Esophagus muscularis mucosa (tissue), 3 donors: Measurements from ENCODE around the gene C17orf114.

Source experiments
- CTCF ChIP-seq, 3 experiments: fragments of 200-600 bp in 2 of 3; fragments of 450-650 bp in 1 of 3; sonication (generic) in 2 of 3; IDR thresholded peaks; one replicate each; pipeline ENCODE4 v1.5.1; 2017 to 2019; ENCODE audit warnings: antibody characterized with exemption in 3 of 3, mild to moderate bottlenecking in 2 of 3, moderate library complexity in 1 of 3
- POLR2A ChIP-seq: fragments of 450-650 bp; IDR thresholded peaks from one replicate; pipeline ENCODE4 v1.6.1; 2017; ENCODE audit warnings: antibody characterized with exemption, moderate library complexity, mild to moderate bottlenecking, low read depth
- POLR2AphosphoS5 ChIP-seq, 2 donors: sonication (generic); formaldehyde crosslinking; IDR thresholded peaks; one replicate each; pipeline ENCODE4 v1.6.1; 2017; ENCODE audit warnings: antibody characterized with exemption in 2 of 2

DNA sequence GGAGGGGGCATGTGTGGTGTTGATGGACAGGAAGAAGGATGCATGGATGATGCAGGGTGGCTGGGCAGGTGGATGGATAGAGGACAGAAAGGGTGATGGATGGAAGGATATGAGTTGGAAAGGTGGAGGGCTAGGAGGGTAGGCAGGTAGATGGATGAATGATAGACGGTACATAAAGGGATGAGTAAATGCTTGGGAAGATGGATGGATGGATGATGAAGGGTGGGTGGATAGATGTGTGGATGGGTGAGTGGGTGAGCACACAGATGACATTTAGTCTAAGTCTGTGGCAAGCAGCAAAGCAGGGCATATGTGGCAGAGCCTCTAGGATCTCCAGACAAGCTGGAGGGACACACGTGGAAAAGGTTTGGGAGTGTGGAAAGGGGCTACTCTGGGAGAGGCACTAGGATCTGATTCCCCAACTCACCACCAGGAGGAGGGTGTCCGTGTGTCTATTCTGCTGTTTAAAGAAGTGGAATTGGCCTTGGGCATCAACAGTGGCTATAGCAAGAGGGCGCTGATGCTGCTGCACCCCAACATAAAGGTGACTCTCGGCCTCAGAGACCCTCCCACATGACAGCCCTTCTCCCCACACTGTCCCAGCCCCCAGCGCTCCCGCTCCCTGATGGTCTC, 13.0 kb upstream of the C17orf114 start:
- TF ChIP-seq CTCF (IDR thresholded peaks at IDR 0.05) (no peak), POLR2A (no peak), POLR2AphosphoS5 (IDR thresholded peaks at IDR 0.05) (no peak)
